Activated CD4-positive, alpha-beta memory T cell treated with anti-CD3 and anti-CD28 coated beads for 36 hours (primary cell): ENCODE measurements around the gene OR2T6. TPM values are rescaled to one million over a fixed set of nuclear protein-coding genes. Genes with fewer than 3 reads are reported as not detected.

ENCODE experiments used
- CTCF ChIA-PET: fragments of 350-600 bp; sonication (Branson Sonifier 250); formaldehyde crosslinking; loops from one replicate; lab custom pipeline; 2021; ENCODE audit warnings: antibody characterized with exemption, inconsistent platforms; lab: Charles Lee
- POLR2A ChIA-PET: fragments of 350-600 bp; sonication (Branson Sonifier 250); formaldehyde crosslinking; loops from one replicate; lab custom pipeline; 2021; ENCODE audit warnings: antibody characterized with exemption; lab: Charles Lee
- DNase-seq: peaks from one replicate; pipeline ENCODE4 v3.0.0-alpha.2; 2020
- H3K27ac Mint-ChIP-seq: one replicate; pipeline ENCODE4 v1.8.0; 2021; ENCODE audit warnings: mixed read lengths
- H3K27me3 Mint-ChIP-seq: one replicate; pipeline ENCODE4 v1.8.0; 2021; ENCODE audit warnings: mixed read lengths
- H3K36me3 Mint-ChIP-seq: one replicate; pipeline ENCODE4 v1.8.0; 2021; ENCODE audit warnings: mixed read lengths
- H3K4me1 Mint-ChIP-seq: one replicate; pipeline ENCODE4 v1.8.0; 2021; ENCODE audit warnings: low read depth, mixed read lengths
- H3K4me3 Mint-ChIP-seq: one replicate; pipeline ENCODE4 v1.8.0; 2021; ENCODE audit warnings: mild to moderate bottlenecking, mixed read lengths
- H3K9me3 Mint-ChIP-seq: one replicate; pipeline ENCODE4 v1.8.0; 2021; ENCODE audit warnings: mixed read lengths
- intact Hi-C: fragments of 100-400 bp; cut with micrococcal nuclease; formaldehyde crosslinking; loops from one replicate; pipeline ENCODE4 v1.15.1; 2023
- total RNA-seq, 2 experiments: library from RNA; stranded (reverse); gene quantifications; one replicate each; pipeline ENCODE4 v1.2.3, GENCODE V29; 2021

OR2T6 gene, protein sequence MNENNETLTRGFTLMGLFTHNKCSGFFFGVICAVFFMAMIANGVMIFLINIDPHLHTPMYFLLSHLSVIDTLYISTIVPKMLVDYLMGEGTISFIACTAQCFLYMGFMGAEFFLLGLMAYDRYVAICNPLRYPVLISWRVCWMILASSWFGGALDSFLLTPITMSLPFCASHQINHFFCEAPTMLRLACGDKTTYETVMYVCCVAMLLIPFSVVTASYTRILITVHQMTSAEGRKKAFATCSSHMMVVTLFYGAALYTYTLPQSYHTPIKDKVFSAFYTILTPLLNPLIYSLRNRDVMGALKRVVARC
- not detected for total RNA-seq

DNA sequence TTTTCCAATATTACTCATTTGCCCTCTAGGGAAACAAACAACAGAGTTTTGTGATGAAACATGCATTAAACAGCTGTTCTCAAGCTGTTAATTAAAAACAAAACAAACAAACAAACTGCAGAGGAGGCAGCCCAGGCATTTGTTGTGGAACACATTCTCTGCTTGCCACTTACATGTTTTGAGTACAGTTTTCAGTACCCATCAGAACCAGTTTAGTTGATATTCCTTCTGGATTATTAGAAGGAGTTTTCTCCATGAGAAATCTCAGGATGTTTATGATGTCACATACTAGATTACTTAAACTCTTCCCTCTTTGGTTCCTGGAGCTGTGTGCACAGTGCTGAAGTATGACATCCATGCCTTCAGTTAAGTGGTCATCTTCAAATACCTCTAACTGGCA is at the start of gene OR2T6:
TSS of gene OR2T6 (plus strand) at position 301 of the 400 bp plus-strand sequence. CDS start 11,863 bp downstream, outside the sequence.
- no peak for DNase-seq
- Mint-ChIP-seq H3K4me1 (peaks cover 8% of the 10 kb centered on the region), H3K4me3 (no peak within 1 kb of the TSS), H3K27ac (no peak within 1 kb of the TSS), H3K36me3 (no peaks in the 10 kb centered on the region), H3K9me3 (no peaks in the 10 kb centered on the region), H3K27me3 (no peaks in the 10 kb centered on the region)
- POLR2A ChIA-PET: no interaction called here
- intact Hi-C loops: no loop called here
- CTCF ChIA-PET: no interaction called here

DNA sequence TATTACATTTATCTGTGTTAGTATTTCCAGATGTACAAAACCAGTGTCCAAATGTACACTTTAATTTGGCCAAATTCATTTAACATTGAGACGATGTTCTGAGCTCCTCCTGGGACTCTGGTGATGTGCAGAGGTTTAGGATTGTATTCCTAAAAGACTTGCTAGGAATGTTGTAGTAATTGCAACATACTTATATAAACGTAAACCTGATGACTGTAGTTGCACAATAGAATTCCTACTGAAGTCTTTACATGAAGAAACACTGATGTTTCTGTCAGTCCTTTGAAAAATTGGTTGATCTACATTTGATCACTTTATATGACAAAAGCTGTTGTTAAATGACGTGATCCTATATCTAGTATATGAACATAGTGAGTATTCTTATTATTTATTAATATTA is 32.1 kb upstream of the OR2T6 start:
- no peaks in the 10 kb centered on the region for H3K9me3 Mint-ChIP-seq
- intact Hi-C loops: no loop called here
- no peaks in the 10 kb centered on the region for H3K4me1 Mint-ChIP-seq
- H3K4me3 Mint-ChIP-seq: no peak overlapping the region
- H3K27me3 Mint-ChIP-seq: no peaks in the 10 kb centered on the region
- ChIA-PET CTCF (no interaction called here), POLR2A (no interaction called here)
- no peak overlapping the region for H3K27ac Mint-ChIP-seq
- H3K36me3 Mint-ChIP-seq: no peaks in the 10 kb centered on the region
- no peak for DNase-seq

DNA sequence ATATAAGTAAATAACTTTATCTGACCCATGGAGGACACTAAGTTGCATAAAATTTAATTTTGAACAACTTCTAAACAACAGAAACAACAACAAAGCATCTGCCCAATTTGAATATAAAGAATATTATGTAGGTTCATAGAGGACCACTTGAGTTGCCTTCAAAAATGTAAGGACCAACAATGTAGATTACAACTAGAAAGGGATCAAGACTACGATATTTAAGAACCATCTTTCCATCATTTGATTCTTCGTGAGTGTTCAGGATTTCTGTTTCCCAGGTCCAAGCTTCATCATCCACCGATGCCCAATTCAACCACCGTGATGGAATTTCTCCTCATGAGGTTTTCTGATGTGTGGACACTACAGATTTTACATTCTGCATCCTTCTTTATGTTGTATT is 27.1 kb upstream of the OR2T6 start, which contains the start of gene OR14C36:
TSS of gene OR14C36 (plus strand) at position 301 of the 400 bp plus-strand sequence. CDS start at position 301, 0 bp downstream.
- peaks cover 5% of the 10 kb centered on the region for H3K27me3 Mint-ChIP-seq
- no peak for DNase-seq
- intact Hi-C loops: no loop called here
- H3K27ac Mint-ChIP-seq: no peak within 1 kb of the TSS
- H3K4me1 Mint-ChIP-seq: no peaks in the 10 kb centered on the region
- no peaks in the 10 kb centered on the region for H3K36me3 Mint-ChIP-seq
- H3K4me3 Mint-ChIP-seq: no peak within 1 kb of the TSS
- POLR2A ChIA-PET: no interaction called here
- H3K9me3 Mint-ChIP-seq: no peaks in the 10 kb centered on the region
- CTCF ChIA-PET: no interaction called here

GRCh38 chr1:248359415-248359814 is 16.1 kb upstream of the OR2T6 start:
- intact Hi-C loops: no loop called here
- Mint-ChIP-seq H3K27me3 (peaks cover 13% of the 10 kb centered on the region), H3K4me1 (no peaks in the 10 kb centered on the region), H3K9me3 (no peaks in the 10 kb centered on the region), H3K27ac (no peak overlapping the region), H3K4me3 (no peak overlapping the region), H3K36me3 (peaks cover 2% of the 10 kb centered on the region)
- ChIA-PET CTCF (no interaction called here), POLR2A (no interaction called here)
- no peak for DNase-seq

DNA sequence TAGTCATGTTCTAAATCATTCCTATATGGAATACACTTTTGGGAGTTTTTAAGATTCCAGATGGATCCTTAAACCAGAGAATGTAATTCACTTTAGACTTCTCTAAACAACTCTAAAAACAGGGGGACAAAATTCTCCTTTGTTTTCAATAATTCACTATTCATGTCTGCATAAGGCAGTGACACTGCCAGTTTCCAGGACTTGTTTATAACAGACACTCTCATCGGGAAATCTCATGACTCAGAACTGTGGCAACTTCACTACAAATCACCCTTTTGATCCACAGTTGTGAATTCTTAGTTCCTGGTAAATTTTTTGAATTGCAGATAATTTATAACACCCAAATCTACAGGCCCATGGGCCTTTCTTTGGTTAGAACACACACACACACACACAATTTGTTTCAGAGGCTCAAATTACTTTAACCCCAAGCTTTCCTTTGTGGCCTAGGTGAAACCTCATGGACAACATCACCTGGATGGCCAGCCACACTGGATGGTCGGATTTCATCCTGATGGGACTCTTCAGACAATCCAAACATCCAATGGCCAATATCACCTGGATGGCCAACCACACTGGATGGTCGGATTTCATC is 14.3 kb upstream of the OR2T6 start, which contains the start of gene OR2T4:
TSS of gene OR2T4 (plus strand) at position 545 of the 595 bp plus-strand sequence. CDS start at position 545, 0 bp downstream.
- H3K4me3 Mint-ChIP-seq: no peak within 1 kb of the TSS
- H3K36me3 Mint-ChIP-seq: peaks cover 2% of the 10 kb centered on the region
- intact Hi-C loops: no loop called here
- peaks cover 13% of the 10 kb centered on the region for H3K27me3 Mint-ChIP-seq
- DNase-seq: no peak
- H3K27ac Mint-ChIP-seq: no peak within 1 kb of the TSS
- ChIA-PET CTCF (no interaction called here), POLR2A (no interaction called here)
- no peaks in the 10 kb centered on the region for H3K4me1 Mint-ChIP-seq
- H3K9me3 Mint-ChIP-seq: no peaks in the 10 kb centered on the region

DNA sequence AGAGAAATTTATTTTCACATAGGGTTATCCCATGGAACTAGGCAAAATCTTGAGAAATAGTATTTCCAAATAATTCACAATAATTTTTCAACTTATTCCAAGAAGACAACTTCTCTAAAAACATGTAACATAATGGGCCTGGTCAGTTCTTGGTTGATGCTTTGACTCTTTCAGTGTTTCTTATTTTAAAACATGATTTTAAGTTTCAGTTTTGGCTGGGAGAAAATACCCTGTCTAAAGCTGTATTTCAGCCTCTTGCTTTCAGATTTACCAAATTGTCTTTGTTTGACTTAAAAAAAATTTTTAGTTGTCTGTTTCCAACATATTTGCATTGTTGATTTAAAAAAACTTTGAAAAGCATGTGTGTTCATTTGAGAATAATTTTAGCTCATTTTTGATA is 8.9 kb upstream of the OR2T6 start:
- Mint-ChIP-seq H3K4me1 (no peaks in the 10 kb centered on the region), H3K27me3 (peaks cover 13% of the 10 kb centered on the region), H3K36me3 (peaks cover 2% of the 10 kb centered on the region), H3K9me3 (no peaks in the 10 kb centered on the region), H3K27ac (no peak overlapping the region), H3K4me3 (no peak overlapping the region)
- intact Hi-C loops: no loop called here
- DNase-seq: no peak
- ChIA-PET POLR2A (no interaction called here), CTCF (no interaction called here)

GRCh38 chr1:248372394-248372793 is 3.2 kb upstream of the OR2T6 start:
- no peaks in the 10 kb centered on the region for H3K27me3 Mint-ChIP-seq
- ChIA-PET POLR2A (no interaction called here), CTCF (no interaction called here)
- H3K4me3 Mint-ChIP-seq: no peak overlapping the region
- H3K9me3 Mint-ChIP-seq: no peaks in the 10 kb centered on the region
- H3K27ac Mint-ChIP-seq: no peak overlapping the region
- DNase-seq: no peak
- no peaks in the 10 kb centered on the region for H3K36me3 Mint-ChIP-seq
- H3K4me1 Mint-ChIP-seq: peaks cover 8% of the 10 kb centered on the region
- intact Hi-C loops: no loop called here

DNA sequence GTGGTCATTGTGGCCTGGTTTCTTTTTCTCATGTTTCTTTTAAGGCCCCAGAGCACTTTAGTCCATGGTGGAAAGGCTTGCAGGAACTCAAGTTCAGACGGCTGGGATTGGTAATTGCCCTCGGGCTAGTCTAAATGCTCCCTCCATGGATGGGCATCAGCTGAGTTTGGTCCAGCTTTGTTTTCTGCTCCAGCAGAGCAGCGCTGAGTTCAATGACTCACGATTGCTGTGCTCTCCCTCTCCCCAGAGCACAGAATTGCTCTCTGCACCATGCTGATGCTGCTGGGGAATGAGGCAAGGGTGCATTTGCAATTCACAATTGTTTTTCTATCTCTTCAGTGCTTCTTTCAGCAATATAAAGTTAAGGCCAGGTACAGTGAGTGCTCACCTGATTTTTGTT is 1.8 kb upstream of the OR2T6 start:
- CTCF ChIA-PET: interaction anchor here (0.6 kb wide), 1 partner anchor 130 kb away, joined by 3 read pairs; no protein-coding TSS in a partner anchor
- intact Hi-C loops: no loop called here
- H3K27ac Mint-ChIP-seq: no peak overlapping the region
- H3K27me3 Mint-ChIP-seq: no peaks in the 10 kb centered on the region
- H3K4me3 Mint-ChIP-seq: no peak overlapping the region
- H3K36me3 Mint-ChIP-seq: no peaks in the 10 kb centered on the region
- no peaks in the 10 kb centered on the region for H3K9me3 Mint-ChIP-seq
- DNase-seq: no peak
- peaks cover 8% of the 10 kb centered on the region for H3K4me1 Mint-ChIP-seq
- POLR2A ChIA-PET: no interaction called here

DNA sequence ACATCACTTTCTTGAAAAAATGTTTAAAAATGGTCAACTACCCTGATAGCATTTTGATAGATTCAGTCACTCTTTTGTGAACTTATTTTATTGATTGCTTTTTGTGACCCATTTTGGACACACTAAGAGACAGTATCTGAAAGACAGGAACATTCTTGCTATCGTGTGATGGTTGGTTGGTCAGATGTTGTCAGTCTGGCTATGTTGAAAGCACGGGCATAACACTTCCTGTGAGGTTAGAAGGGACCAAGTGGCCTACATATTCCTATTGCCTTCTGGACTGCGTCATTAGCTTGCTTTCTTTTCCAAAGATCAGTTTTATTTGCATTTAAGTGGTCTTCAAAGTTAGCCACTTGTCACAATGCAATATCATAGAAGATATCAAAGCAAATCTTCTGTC is 1.4 kb downstream of the OR2T6 start:
- intact Hi-C loops: no loop called here

GRCh38 chr1:248380854-248381253 is 5.3 kb downstream of the OR2T6 start:
- Mint-ChIP-seq H3K4me1 (no peaks in the 10 kb centered on the region), H3K36me3 (no peaks in the 10 kb centered on the region), H3K27me3 (peaks cover 3% of the 10 kb centered on the region), H3K27ac (no peak overlapping the region), H3K4me3 (no peak overlapping the region), H3K9me3 (no peaks in the 10 kb centered on the region)
- DNase-seq: no peak
- POLR2A ChIA-PET: no interaction called here
- intact Hi-C loops: no loop called here
- CTCF ChIA-PET: no interaction called here

More for the DNA sequence above, 1.4 kb downstream of the OR2T6 start:
- DNase-seq: no peak
- Mint-ChIP-seq H3K9me3 (no peaks in the 10 kb centered on the region), H3K27me3 (no peaks in the 10 kb centered on the region), H3K4me3 (no peak overlapping the region), H3K27ac (no peak overlapping the region), H3K36me3 (no peaks in the 10 kb centered on the region), H3K4me1 (peaks cover 8% of the 10 kb centered on the region)
- ChIA-PET CTCF (no interaction called here), POLR2A (no interaction called here)

GRCh38 chr1:248388426-248388825 is 12.9 kb downstream of the OR2T6 start:
- DNase-seq: no peak
- Mint-ChIP-seq H3K9me3 (no peaks in the 10 kb centered on the region), H3K27ac (no peak overlapping the region), H3K4me3 (no peak overlapping the region), H3K27me3 (peaks cover 18% of the 10 kb centered on the region), H3K36me3 (no peaks in the 10 kb centered on the region), H3K4me1 (no peaks in the 10 kb centered on the region)
- intact Hi-C loops: no loop called here
- POLR2A ChIA-PET: no interaction called here
- CTCF ChIA-PET: no interaction called here

DNA sequence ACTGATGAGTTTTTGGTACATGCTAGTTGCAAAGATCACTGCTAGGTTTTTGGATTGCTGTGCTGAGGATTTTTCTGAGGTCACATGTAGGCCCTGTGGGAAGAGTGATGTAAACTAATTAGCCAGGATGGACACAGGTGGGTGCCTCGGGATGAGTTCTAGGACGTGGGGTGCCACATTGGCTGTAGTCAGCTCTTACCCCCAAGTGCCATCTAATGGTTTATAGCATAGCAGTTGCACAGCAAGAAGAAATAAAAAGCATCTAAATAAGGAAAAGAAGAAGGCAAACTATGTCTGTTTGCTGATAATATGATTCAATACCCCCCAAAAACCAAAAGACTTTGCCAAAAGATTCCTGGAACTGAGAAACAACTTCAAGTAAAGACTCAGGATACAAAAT is 17.5 kb downstream of the OR2T6 start:
- Mint-ChIP-seq H3K9me3 (peaks cover 7% of the 10 kb centered on the region), H3K4me3 (no peak overlapping the region), H3K27ac (no peak overlapping the region), H3K4me1 (no peaks in the 10 kb centered on the region), H3K27me3 (peaks cover 21% of the 10 kb centered on the region), H3K36me3 (peaks cover 3% of the 10 kb centered on the region)
- intact Hi-C loops: no loop called here
- no peak for DNase-seq
- ChIA-PET CTCF (no interaction called here), POLR2A (no interaction called here)

DNA sequence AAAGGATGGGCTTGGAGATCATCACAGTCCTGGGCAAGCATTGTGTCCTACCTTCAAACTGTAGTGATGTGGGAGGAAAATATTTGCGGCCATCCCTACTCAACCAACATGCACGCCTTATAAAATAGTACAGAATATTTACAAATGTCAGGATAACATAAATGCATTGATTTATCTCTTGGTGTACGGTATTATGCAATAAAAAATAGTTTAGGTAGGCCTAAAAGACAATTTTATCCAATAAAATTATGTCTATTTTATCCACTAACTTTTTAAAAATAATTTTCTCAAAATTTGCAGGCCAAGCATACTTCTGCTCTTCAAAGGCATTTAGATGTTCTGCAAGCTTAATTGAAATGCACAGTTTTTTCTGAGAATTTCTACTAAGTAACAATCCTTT is 27.2 kb downstream of the OR2T6 start, which contains the start of gene OR2T1:
TSS of gene OR2T1 (plus strand) at position 301 of the 400 bp plus-strand sequence. CDS start 3,100 bp downstream, outside the sequence.
- H3K4me3 Mint-ChIP-seq: no peak within 1 kb of the TSS
- no peak for DNase-seq
- ChIA-PET CTCF (no interaction called here), POLR2A (no interaction called here)
- H3K9me3 Mint-ChIP-seq: peaks cover 3% of the 10 kb centered on the region
- intact Hi-C loops: loop anchor here (10.0 kb wide), 1 partner anchor 182 kb away; no protein-coding TSS in a partner anchor
- H3K4me1 Mint-ChIP-seq: no peaks in the 10 kb centered on the region
- H3K27me3 Mint-ChIP-seq: no peaks in the 10 kb centered on the region
- H3K36me3 Mint-ChIP-seq: no peaks in the 10 kb centered on the region
- H3K27ac Mint-ChIP-seq: no peak within 1 kb of the TSS
